Measurements from ENCODE around the gene SYT13.

GRCh38 chr11:45260071-45260470 lies 26.1 kb downstream of the SYT13 start:
- TF ChIP-seq CTCF (IDR thresholded peaks at IDR 0.05) (no peak), EP300 (IDR thresholded peaks at IDR 0.05) (no peak)

Data from gastroesophageal sphincter (tissue), 3 donors.